Measurements from ENCODE around the gene ABHD13. TPM values are rescaled to one million over a fixed set of nuclear protein-coding genes. Genes with fewer than 3 reads are reported as not detected.

The ABHD13 gene
- total RNA-seq, result 1 to 10 TPM; 3.8 to 4.1 TPM

GRCh38 chr13:108218044-108218974 lies at the start of gene ABHD13:
Gene ABHD13 (plus strand): TSS chr13:108218392. CDS start chr13:108229219, 10,827 bp downstream.
- no peak for TF ChIP-seq CTCF (IDR thresholded peaks at IDR 0.05)
- H3K9me3 Mint-ChIP-seq, result no peaks in the 10 kb centered on the region
- ChIA-PET CTCF (interaction anchor here (1.0 kb wide), 1 partner anchor 12 kb away, joined by 3 read pairs; no protein-coding TSS in a partner anchor), POLR2A (no interaction called here)
- H3K27me3 Mint-ChIP-seq, result no peaks in the 10 kb centered on the region
- peak within 1 kb of the TSS; percentile 87 for H3K4me3 Mint-ChIP-seq
- H3K27ac Mint-ChIP-seq, result peak within 1 kb of the TSS; percentile 95
- H3K4me1 Mint-ChIP-seq (ENCODE audit: low read depth), result peaks cover 52% of the 10 kb centered on the region
- intact Hi-C loops (cut with micrococcal nuclease), result no loop called here
- ATAC-seq, result peak; percentile 87
- peaks cover 8% of the 10 kb centered on the region for H3K36me3 Mint-ChIP-seq (ENCODE audit: low read depth)
- peak; percentile 89 for DNase-seq

GRCh38 chr13:108168929-108169328 lies 49.3 kb upstream of the ABHD13 start:
- POLR2A ChIA-PET, result no interaction called here
- H3K4me1 Mint-ChIP-seq (ENCODE audit: low read depth), result no peaks in the 10 kb centered on the region
- DNase-seq (no peak), ATAC-seq (no peak)
- no peaks in the 10 kb centered on the region for H3K36me3 Mint-ChIP-seq (ENCODE audit: low read depth)
- no peak overlapping the region for H3K27ac Mint-ChIP-seq
- H3K9me3 Mint-ChIP-seq, result peaks cover 11% of the 10 kb centered on the region
- no peak overlapping the region for H3K4me3 Mint-ChIP-seq
- intact Hi-C loops (cut with micrococcal nuclease), result no loop called here
- TF ChIP-seq CTCF (IDR thresholded peaks at IDR 0.05), result no peak
- H3K27me3 Mint-ChIP-seq, result peaks cover 7% of the 10 kb centered on the region
- CTCF ChIA-PET, result interaction anchor here (1.0 kb wide), 1 partner anchor 13 kb away, joined by 5 read pairs; no protein-coding TSS in a partner anchor

GRCh38 chr13:108176685-108177274 lies 41.4 kb upstream of the ABHD13 start:
- ChIA-PET POLR2A (no interaction called here), CTCF (interaction anchor here (1.0 to 1.7 kb wide), 2 partner anchors 9 to 47 kb away, joined by 4 read pairs; no protein-coding TSS in a partner anchor)
- Mint-ChIP-seq H3K27ac (no peak overlapping the region), H3K36me3 (ENCODE audit: low read depth) (no peaks in the 10 kb centered on the region), H3K27me3 (peaks cover 4% of the 10 kb centered on the region), H3K4me3 (no peak overlapping the region), H3K4me1 (ENCODE audit: low read depth) (no peaks in the 10 kb centered on the region), H3K9me3 (peaks cover 4% of the 10 kb centered on the region)
- peak; percentile 72 for TF ChIP-seq CTCF (IDR thresholded peaks at IDR 0.05)
- intact Hi-C loops (cut with micrococcal nuclease), result no loop called here
- no peak for ATAC-seq
- DNase-seq, result peak; percentile 80

GRCh38 chr13:108178078-108178477 lies 40.1 kb upstream of the ABHD13 start:
- Mint-ChIP-seq H3K4me1 (ENCODE audit: low read depth) (no peaks in the 10 kb centered on the region), H3K4me3 (no peak overlapping the region), H3K27ac (no peak overlapping the region), H3K9me3 (peaks cover 4% of the 10 kb centered on the region), H3K36me3 (ENCODE audit: low read depth) (no peaks in the 10 kb centered on the region), H3K27me3 (peaks cover 1% of the 10 kb centered on the region)
- no peak for ATAC-seq
- ChIA-PET CTCF (interaction anchor here (1.1 to 1.9 kb wide), 3 partner anchors 19 to 36 kb away, joined by 3 to 7 read pairs (median 3); no protein-coding TSS in a partner anchor), POLR2A (no interaction called here)
- no peak for DNase-seq
- intact Hi-C loops (cut with micrococcal nuclease), result no loop called here
- TF ChIP-seq CTCF (IDR thresholded peaks at IDR 0.05), result no peak

- Mint-ChIP-seq H3K9me3 (no peaks in the 10 kb centered on the region), H3K4me1 (ENCODE audit: low read depth) (no peaks in the 10 kb centered on the region), H3K27ac (no peak overlapping the region), H3K27me3 (no peaks in the 10 kb centered on the region), H3K4me3 (no peak overlapping the region), H3K36me3 (ENCODE audit: low read depth) (no peaks in the 10 kb centered on the region)
- no peak for TF ChIP-seq CTCF (IDR thresholded peaks at IDR 0.05)
- ATAC-seq, result no peak
- DNase-seq, result no peak
- intact Hi-C loops (cut with micrococcal nuclease), result no loop called here
- CTCF ChIA-PET, result no interaction called here
- POLR2A ChIA-PET, result no interaction called here
Observed at GRCh38 chr13:108182652-108183051, 35.5 kb upstream of the ABHD13 start.
